Muscle of back (tissue), 11 donors: ENCODE measurements around the gene NOS1AP. TPM values are rescaled to one million over a fixed set of nuclear protein-coding genes. Genes with fewer than 3 reads are reported as not detected.
"Not testable (repeated sequence)": the region's sequence is repeated elsewhere in the genome, so short reads cannot be mapped to it uniquely, and the experiment has no call there.

ENCODE experiments used
- DNase-seq, 3 donors: peaks; one replicate each; pipeline versions ENCODE4 v3.0.0 to v3.0.0-alpha.2; 2013
- polyA plus RNA-seq, 10 donors: library from polyadenylated mRNA; unstranded; fragments of 120-200 nt; gene quantifications; one replicate each; pipeline ENCODE4 v1.2.1, GENCODE V29; 2013; ENCODE audit not compliant: insufficient read length in 10 of 10

The NOS1AP gene
- polyA plus RNA-seq, 10 donors: 0.45 to 0.89 (median 0.56) TPM

GRCh38 chr1:162329826-162330225, 260.3 kb downstream of the NOS1AP start:
- peak; percentile 2 to 55 (median 10) for DNase-seq

GRCh38 chr1:162333991-162334390, 264.5 kb downstream of the NOS1AP start:
- no peak for DNase-seq

- peak; percentile 2 to 62 (median 49) for DNase-seq
These were observed 265.6 kb downstream of the NOS1AP start for GRCh38 chr1:162335126-162335525.

- DNase-seq: no peak
These were observed 267.3 kb downstream of the NOS1AP start for GRCh38 chr1:162336621-162337285.

GRCh38 chr1:162342452-162342983, 273.0 kb downstream of the NOS1AP start:
- DNase-seq: no peak

GRCh38 chr1:162343470-162343869, 274.0 kb downstream of the NOS1AP start:
- no peak for DNase-seq

GRCh38 chr1:162347281-162347680, 277.8 kb downstream of the NOS1AP start:
- DNase-seq: no peak

GRCh38 chr1:162349635-162350330, 280.3 kb downstream of the NOS1AP start:
- DNase-seq: peak in 1 of 3 donors; percentile 17

- DNase-seq: no peak
These were observed 281.9 kb downstream of the NOS1AP start for GRCh38 chr1:162351246-162351842.

- DNase-seq: not testable (repeated sequence)
These were observed 282.4 kb downstream of the NOS1AP start for GRCh38 chr1:162351874-162352273.

- DNase-seq: no peak
These were observed 283.6 kb downstream of the NOS1AP start for GRCh38 chr1:162353078-162353477.

- no peak for DNase-seq
These were observed 284.2 kb downstream of the NOS1AP start for GRCh38 chr1:162353702-162354101.

GRCh38 chr1:162357681-162358266, 288.3 kb downstream of the NOS1AP start:
- peak in 1 of 3 donors; percentile 6 for DNase-seq

- no peak for DNase-seq
These were observed 289.4 kb downstream of the NOS1AP start for GRCh38 chr1:162358928-162359327.

GRCh38 chr1:162359523-162360236, 290.2 kb downstream of the NOS1AP start:
- no peak for DNase-seq

GRCh38 chr1:162360237-162360873, 290.9 kb downstream of the NOS1AP start:
- no peak for DNase-seq

GRCh38 chr1:162360874-162361260, 291.4 kb downstream of the NOS1AP start:
- no peak for DNase-seq

GRCh38 chr1:162361349-162361748, 291.9 kb downstream of the NOS1AP start:
- DNase-seq: no peak

GRCh38 chr1:162363823-162364222, 294.3 kb downstream of the NOS1AP start:
- DNase-seq: no peak

- DNase-seq: no peak
These were observed 295.0 kb downstream of the NOS1AP start for GRCh38 chr1:162364498-162364897.
